Mucosa of gallbladder (tissue), 1 donor: ENCODE measurements around the gene ATG14. TPM values are rescaled to one million over a fixed set of nuclear protein-coding genes. Genes with fewer than 3 reads are reported as not detected.
A peak's percentile ranks its signal among the peaks of the same experiment; 100 is the strongest.

Experiments used
- DNase-seq: peaks from one replicate; pipeline ENCODE4 v3.0.0-alpha.2; 2020; ENCODE audit warnings: low spot score
- total RNA-seq: library from RNA; stranded (reverse); gene quantifications from one replicate; pipeline ENCODE4 v1.2.1, GENCODE V29; 2021
- donor health status: DM: no; HTN: no; CAD: no.

Gene ATG14
- total RNA-seq, 1 donor from 2014 or later: 9.1 TPM

DNA sequence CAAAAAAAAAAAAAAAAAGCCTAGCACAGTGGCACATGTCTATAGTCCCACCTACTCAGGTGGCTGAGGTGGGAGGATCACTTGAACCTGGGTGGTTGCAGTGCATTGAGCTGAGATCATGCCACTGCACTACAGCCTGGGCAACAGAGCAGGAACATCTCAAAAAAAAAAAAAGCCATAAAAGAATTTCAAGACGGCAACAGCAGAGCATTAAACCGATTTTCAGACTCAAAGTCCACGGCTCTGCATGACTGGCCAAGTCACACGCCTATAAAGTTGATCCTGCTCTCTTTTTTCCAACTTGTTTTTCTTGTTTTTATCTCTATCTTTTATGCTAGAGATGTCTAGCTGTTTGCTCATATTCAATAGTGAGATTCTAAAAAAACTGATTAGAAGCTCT, 95.1 kb downstream of the ATG14 start:
- DNase-seq: peak; percentile 60

Other genes starting within 250 kb of the ATG14 start
- 1.2 TPM for gene DLGAP5, start 220.2 kb downstream of the ATG14 start, total RNA-seq
- 27.0 TPM for gene FBXO34, start 140.4 kb downstream of the ATG14 start, total RNA-seq
- gene TBPL2, start 28.8 kb upstream of the ATG14 start, total RNA-seq: not detected
- gene KTN1, start 168.4 kb upstream of the ATG14 start, total RNA-seq: 114 TPM